ENCODE data around the gene WDCP. TPM values are rescaled to one million over a fixed set of nuclear protein-coding genes. Genes with fewer than 3 reads are reported as not detected.

WDCP gene
- total RNA-seq, 1 donor, result 9.3 TPM

DNA sequence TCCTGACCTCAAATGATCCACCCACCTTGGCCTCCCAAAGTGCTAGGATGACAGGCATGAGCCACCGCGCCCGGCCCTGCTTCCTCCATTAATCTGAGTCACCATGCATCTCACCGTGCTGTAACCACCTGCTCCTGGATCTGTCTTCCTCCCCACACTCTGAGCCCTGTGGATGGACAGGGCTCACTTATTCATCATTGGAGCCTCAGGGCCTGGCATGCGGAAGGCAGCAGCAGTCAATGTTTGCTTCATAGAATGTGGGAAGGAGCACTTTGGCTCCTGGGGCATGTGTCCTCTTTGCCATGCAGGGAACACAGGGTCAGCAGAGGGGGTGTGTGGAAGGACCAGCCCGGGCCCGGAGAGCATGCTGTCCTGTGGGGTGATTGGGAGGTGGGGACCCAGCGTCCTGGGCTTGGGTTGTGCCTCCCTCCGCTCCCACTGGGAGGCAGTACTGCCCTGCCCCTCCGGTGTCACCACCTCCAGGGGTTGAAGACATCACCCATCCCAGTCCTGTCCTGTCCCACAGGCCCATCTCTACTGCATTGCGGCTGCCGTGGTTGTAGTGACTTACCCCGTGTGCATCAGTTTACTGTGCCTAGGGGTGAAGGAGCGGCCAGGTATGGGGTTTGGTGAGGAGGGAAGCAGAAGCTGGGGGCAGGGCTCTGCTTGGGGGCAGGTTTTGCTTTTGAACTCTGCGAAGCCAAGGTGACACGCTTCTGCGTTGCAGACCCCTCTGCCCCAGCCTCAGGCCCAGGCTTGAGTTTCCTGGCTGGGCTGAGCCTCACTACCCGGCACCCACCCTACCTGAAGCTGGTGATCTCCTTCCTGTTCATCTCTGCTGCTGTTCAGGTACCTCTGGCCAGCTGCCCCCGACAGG is 25.8 kb downstream of the WDCP start:
- TF ChIP-seq, protein P1, sequence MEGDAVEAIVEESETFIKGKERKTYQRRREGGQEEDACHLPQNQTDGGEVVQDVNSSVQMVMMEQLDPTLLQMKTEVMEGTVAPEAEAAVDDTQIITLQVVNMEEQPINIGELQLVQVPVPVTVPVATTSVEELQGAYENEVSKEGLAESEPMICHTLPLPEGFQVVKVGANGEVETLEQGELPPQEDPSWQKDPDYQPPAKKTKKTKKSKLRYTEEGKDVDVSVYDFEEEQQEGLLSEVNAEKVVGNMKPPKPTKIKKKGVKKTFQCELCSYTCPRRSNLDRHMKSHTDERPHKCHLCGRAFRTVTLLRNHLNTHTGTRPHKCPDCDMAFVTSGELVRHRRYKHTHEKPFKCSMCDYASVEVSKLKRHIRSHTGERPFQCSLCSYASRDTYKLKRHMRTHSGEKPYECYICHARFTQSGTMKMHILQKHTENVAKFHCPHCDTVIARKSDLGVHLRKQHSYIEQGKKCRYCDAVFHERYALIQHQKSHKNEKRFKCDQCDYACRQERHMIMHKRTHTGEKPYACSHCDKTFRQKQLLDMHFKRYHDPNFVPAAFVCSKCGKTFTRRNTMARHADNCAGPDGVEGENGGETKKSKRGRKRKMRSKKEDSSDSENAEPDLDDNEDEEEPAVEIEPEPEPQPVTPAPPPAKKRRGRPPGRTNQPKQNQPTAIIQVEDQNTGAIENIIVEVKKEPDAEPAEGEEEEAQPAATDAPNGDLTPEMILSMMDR (IDR thresholded peaks at IDR 0.05; ENCODE audit: insufficient read depth, low read length), result peak; percentile 17
- H3K4me3 ChIP-seq (ENCODE audit: low read depth, low read length), result no peak overlapping the region
- DNase-seq (ENCODE audit: low read depth), result no peak

DNA sequence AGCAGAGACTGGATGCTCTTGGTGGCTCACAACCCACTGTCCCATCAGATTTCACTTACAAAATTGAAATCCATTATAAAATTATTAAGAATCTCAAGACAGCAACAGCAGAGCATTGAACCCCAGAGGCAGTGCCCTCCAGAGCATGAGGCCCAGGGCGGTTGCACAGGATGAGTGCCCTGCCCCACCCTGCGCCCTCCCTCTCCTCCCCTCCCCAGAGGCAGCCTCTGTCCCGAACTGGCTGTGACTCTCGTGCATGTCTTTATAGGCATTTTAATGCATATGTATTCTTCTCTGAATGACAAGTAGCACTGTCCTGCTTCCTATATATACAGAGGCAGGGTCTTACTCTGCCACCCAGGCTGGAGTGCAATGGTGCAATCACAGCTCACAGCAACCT is 26.9 kb downstream of the WDCP start:
- TF ChIP-seq, protein P1 (IDR thresholded peaks at IDR 0.05; ENCODE audit: insufficient read depth, low read length), result no peak
- no peak overlapping the region for H3K4me3 ChIP-seq (ENCODE audit: low read depth, low read length)
- DNase-seq (ENCODE audit: low read depth), result no peak

- TF ChIP-seq, protein P1 (IDR thresholded peaks at IDR 0.05; ENCODE audit: insufficient read depth, low read length), result no peak
- no peak for DNase-seq (ENCODE audit: low read depth)
- H3K4me3 ChIP-seq (ENCODE audit: low read depth, low read length), result no peak overlapping the region
These were observed 27.5 kb downstream of the WDCP start for GRCh38 chr2:24019729-24020128.

DNA sequence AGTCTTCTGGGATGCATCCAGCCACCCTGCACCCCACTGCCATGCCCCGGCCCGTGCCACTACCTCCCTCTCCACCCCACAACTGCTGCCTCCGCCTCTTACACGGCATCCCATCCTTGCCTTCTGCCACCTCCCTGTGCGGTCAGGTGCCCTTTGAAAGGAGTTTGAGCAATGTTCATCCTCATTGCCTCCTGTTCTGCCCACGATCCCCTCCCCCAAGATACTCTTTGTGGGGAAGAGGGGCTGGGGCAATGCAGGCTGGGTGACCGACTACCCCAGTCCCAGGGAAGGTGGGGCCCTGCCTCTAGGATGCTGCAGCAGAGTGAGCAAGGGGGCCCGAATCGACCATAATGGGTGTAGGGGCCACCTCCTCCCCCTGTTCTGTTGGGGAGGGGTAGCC is 28.9 kb downstream of the WDCP start:
- no peak overlapping the region for H3K4me3 ChIP-seq (ENCODE audit: low read depth, low read length)
- no peak for DNase-seq (ENCODE audit: low read depth)
- TF ChIP-seq, protein P1 (IDR thresholded peaks at IDR 0.05; ENCODE audit: insufficient read depth, low read length), result no peak

DNA sequence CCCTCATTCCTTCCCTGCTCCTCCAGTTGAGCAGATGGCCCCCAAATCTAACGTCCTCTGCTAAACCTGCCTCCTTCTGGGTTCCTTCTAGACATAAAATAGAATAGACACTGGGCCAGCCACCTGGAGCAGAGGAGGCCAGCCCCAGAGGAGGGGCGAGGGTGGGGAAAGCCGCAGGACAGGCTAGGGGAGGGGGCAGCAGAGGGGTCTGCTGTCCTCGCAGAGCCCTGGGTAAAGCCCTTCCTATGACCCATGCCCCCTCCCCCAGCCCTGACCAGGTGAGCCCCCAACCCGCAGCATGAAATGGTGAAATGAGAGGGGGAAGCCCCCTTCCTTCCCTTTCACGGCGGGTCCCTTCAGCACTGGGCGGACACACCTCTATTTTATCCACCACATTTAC is 29.5 kb downstream of the WDCP start:
- no peak overlapping the region for H3K4me3 ChIP-seq (ENCODE audit: low read depth, low read length)
- TF ChIP-seq, protein P1 (IDR thresholded peaks at IDR 0.05; ENCODE audit: insufficient read depth, low read length), result no peak
- DNase-seq (ENCODE audit: low read depth), result no peak

DNA sequence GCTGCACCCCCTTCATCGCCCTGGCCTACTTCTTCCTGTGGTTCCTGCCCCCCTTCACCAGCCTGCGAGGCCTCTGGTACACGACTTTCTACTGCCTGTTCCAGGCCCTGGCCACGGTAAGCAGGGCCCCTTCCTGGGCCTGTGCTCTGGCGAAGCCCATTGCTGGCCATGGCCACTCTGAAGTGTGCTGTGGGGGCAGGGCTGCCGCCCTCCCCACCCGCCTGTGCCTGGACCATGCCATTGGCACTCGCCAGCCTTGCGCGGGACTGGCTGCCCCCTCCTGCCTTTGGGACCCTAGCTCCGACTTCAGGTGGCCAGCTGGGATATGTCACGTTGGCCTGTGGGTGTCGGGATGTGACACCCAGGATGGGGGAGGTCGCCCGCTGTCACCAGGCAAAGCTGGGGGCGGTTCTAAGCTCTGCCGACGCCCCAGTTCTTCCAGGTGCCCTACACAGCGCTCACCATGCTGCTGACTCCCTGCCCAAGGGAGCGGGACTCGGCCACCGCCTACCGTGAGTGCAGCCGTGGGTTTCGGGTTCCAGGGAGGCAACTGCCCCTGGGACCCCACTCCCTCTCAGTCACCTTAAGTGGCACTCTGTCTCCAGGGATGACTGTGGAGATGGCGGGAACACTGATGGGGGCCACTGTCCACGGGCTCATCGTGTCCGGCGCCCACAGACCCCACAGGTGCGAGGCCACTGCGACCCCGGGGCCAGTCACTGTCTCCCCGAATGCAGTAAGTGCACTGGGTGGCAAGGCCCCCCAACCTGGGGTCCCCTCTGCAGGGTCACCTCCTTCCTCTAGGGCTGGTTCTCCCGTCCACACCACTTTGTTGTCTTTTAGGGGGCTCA is 30.1 kb downstream of the WDCP start:
- TF ChIP-seq, protein P1 (IDR thresholded peaks at IDR 0.05; ENCODE audit: insufficient read depth, low read length), result no peak
- no peak overlapping the region for H3K4me3 ChIP-seq (ENCODE audit: low read depth, low read length)
- DNase-seq (ENCODE audit: low read depth), result no peak
